ENCODE data around the gene BTBD9. TPM values are rescaled to one million over a fixed set of nuclear protein-coding genes. Genes with fewer than 3 reads are reported as not detected.

The BTBD9 gene
- total and polyA plus RNA-seq, 2 of the 13 experiments (the other 11 are each of a cell fraction or from before 2014, with no cell fraction given) = 1.2 to 3.0 TPM

DNA sequence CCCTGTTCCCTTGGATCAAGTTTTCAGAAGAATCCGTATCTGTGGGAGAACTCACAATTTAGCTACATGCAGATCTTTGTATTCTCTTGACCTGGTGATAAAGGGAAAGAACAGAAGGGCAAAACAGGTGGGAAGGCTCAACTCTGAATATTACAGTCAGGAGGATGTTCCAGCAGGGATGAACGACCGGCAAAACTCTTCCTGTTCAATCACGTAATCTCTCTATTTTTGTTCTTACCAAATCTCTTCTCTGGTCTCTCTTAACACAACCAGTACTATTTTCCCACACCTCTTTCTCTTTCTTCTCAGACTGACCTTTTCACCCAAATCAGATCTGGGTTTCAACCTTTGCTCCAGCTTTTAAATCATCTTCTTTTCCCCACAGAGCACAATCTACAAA is 371.4 kb downstream of the BTBD9 start:
- no TSS peak for BruUV-seq (replicated peaks)
- CTCF ChIA-PET (ENCODE audit: low intra/inter-chr PET ratio, low total read pairs) = no interaction called here
- Histone ChIP-seq H3K27ac (ENCODE audit: extremely low read length, insufficient read depth, low read length) (no peak overlapping the region), H3K4me3 (replicated peaks in 1 of 3; ENCODE audit: insufficient read depth in 1 of 3, low read depth in 2 of 3, low read length in 3 of 3) (no peak overlapping the region), H4K20me1 (ENCODE audit: insufficient read depth, low read length) (no peaks in the 10 kb centered on the region), H3K79me2 (ENCODE audit: insufficient read depth, low read length) (no peaks in the 10 kb centered on the region), H3K9ac (ENCODE audit: insufficient read depth, low read depth, low read length) (no peak overlapping the region), H3K27me3 (ENCODE audit: control insufficient read depth in 1 of 2, insufficient read depth in 2 of 2, low read length in 2 of 2) (no peaks in the 10 kb centered on the region), H2AFZ (ENCODE audit: low read length) (no peak overlapping the region), H3K9me3 (ENCODE audit: low read length) (no peaks in the 10 kb centered on the region), H3K36me3 (replicated peaks in 1 of 2; ENCODE audit: control insufficient read depth in 1 of 2, insufficient read depth in 2 of 2, low read length in 2 of 2) (no peaks in the 10 kb centered on the region), H3K4me1 (ENCODE audit: insufficient read depth, low read length) (peaks cover 13% of the 10 kb centered on the region), H3K4me2 (ENCODE audit: low read depth, low read length) (no peak overlapping the region)
- POLR2A ChIA-PET = no interaction called here
- WGBS (ENCODE audit: low lambda C conversion rate) = 25% methylated on average over 4 of the region's 4 CpGs
- ATAC-seq = no peak
- no peak for DNase-seq (ENCODE audit: low spot score)
- in situ Hi-C loops (cut with HindIII; ENCODE audit: extremely low pct_ligation_motif_present, low pct_unique_long_range_greater_than_20kb) (no loop called here), intact Hi-C loops (cut with micrococcal nuclease; ENCODE audit: unreplicated experiment) (no loop called here)
- no peak for FAIRE-seq
- no peak for TF ChIP-seq RERE (CRISPR knock-in tag; IDR thresholded peaks at IDR 0.05; ENCODE audit: low read depth)
- TF ChIP-seq ZNF30 (CRISPR knock-in tag; IDR thresholded peaks at IDR 0.05) = no peak
- no peak for TF ChIP-seq ISX (CRISPR knock-in tag; conservative IDR thresholded peaks at IDR 0.05)
- TF ChIP-seq, protein P1, sequence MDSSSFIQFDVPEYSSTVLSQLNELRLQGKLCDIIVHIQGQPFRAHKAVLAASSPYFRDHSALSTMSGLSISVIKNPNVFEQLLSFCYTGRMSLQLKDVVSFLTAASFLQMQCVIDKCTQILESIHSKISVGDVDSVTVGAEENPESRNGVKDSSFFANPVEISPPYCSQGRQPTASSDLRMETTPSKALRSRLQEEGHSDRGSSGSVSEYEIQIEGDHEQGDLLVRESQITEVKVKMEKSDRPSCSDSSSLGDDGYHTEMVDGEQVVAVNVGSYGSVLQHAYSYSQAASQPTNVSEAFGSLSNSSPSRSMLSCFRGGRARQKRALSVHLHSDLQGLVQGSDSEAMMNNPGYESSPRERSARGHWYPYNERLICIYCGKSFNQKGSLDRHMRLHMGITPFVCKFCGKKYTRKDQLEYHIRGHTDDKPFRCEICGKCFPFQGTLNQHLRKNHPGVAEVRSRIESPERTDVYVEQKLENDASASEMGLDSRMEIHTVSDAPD (CRISPR knock-in tag; IDR thresholded peaks at IDR 0.05) = no peak
- TF ChIP-seq ZNF138 (CRISPR knock-in tag; IDR thresholded peaks at IDR 0.05; ENCODE audit: low read depth) = no peak
- no peak for TF ChIP-seq CREM (IDR thresholded peaks at IDR 0.05)
- TF ChIP-seq CREM (CRISPR knock-in tag; IDR thresholded peaks at IDR 0.05) = no peak
- no peak for TF ChIP-seq HMGXB3 (CRISPR knock-in tag; IDR thresholded peaks at IDR 0.05; ENCODE audit: borderline replicate concordance)
- no peak for TF ChIP-seq MLLT10 (CRISPR knock-in tag; IDR thresholded peaks at IDR 0.05)
- TF ChIP-seq, protein P2, sequence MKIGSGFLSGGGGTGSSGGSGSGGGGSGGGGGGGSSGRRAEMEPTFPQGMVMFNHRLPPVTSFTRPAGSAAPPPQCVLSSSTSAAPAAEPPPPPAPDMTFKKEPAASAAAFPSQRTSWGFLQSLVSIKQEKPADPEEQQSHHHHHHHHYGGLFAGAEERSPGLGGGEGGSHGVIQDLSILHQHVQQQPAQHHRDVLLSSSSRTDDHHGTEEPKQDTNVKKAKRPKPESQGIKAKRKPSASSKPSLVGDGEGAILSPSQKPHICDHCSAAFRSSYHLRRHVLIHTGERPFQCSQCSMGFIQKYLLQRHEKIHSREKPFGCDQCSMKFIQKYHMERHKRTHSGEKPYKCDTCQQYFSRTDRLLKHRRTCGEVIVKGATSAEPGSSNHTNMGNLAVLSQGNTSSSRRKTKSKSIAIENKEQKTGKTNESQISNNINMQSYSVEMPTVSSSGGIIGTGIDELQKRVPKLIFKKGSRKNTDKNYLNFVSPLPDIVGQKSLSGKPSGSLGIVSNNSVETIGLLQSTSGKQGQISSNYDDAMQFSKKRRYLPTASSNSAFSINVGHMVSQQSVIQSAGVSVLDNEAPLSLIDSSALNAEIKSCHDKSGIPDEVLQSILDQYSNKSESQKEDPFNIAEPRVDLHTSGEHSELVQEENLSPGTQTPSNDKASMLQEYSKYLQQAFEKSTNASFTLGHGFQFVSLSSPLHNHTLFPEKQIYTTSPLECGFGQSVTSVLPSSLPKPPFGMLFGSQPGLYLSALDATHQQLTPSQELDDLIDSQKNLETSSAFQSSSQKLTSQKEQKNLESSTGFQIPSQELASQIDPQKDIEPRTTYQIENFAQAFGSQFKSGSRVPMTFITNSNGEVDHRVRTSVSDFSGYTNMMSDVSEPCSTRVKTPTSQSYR (CRISPR knock-in tag; IDR thresholded peaks at IDR 0.05; ENCODE audit: borderline replicate concordance) = no peak
- TF ChIP-seq ZNF136 (CRISPR knock-in tag; IDR thresholded peaks at IDR 0.05; ENCODE audit: low read depth) = no peak
